Activated gamma-delta T cell (primary cell): ENCODE data around the gene CTPS1.

Source experiments
- DNase-seq: peaks from one replicate; lab custom pipeline; 2025; lab: John Stamatoyannopoulos, UW

The CTPS1 gene

GRCh38 chr1:40997096-40997495, 17.6 kb downstream of the CTPS1 start:
- DNase-seq, result no peak

- DNase-seq, result no peak
Observed at GRCh38 chr1:40998668-40999067, 19.2 kb downstream of the CTPS1 start.

- DNase-seq, result no peak
Observed at GRCh38 chr1:41003127-41003639, 23.7 kb downstream of the CTPS1 start.

GRCh38 chr1:41003640-41004220, 24.2 kb downstream of the CTPS1 start:
- DNase-seq, result peak; percentile 21

GRCh38 chr1:41005876-41006275, 26.4 kb downstream of the CTPS1 start:
- DNase-seq, result no peak

- no peak for DNase-seq
Observed at GRCh38 chr1:41006942-41007865, 27.7 kb downstream of the CTPS1 start.

GRCh38 chr1:41009466-41009865, 30.0 kb downstream of the CTPS1 start:
- no peak for DNase-seq

- no peak for DNase-seq
Observed at GRCh38 chr1:41010345-41010744, 30.8 kb downstream of the CTPS1 start.

- DNase-seq, result no peak
Observed at GRCh38 chr1:41013024-41013423, 33.5 kb downstream of the CTPS1 start.

- no peak for DNase-seq
Observed at GRCh38 chr1:41013796-41014195, 34.3 kb downstream of the CTPS1 start.

GRCh38 chr1:41014871-41015270, 35.4 kb downstream of the CTPS1 start:
- DNase-seq, result no peak

- DNase-seq, result no peak
Observed at GRCh38 chr1:41015281-41015896, 35.9 kb downstream of the CTPS1 start.

- no peak for DNase-seq
Observed at GRCh38 chr1:41015897-41016470, 36.5 kb downstream of the CTPS1 start.

- no peak for DNase-seq
Observed at GRCh38 chr1:41017141-41018017, 37.9 kb downstream of the CTPS1 start.

- no peak for DNase-seq
Observed at GRCh38 chr1:41018018-41018410, 38.5 kb downstream of the CTPS1 start.

- DNase-seq, result no peak
Observed at GRCh38 chr1:41019353-41019745, 39.9 kb downstream of the CTPS1 start.

GRCh38 chr1:41020109-41020576, 40.6 kb downstream of the CTPS1 start:
- DNase-seq, result no peak

- no peak for DNase-seq
Observed at GRCh38 chr1:41020654-41021053, 41.2 kb downstream of the CTPS1 start.

- no peak for DNase-seq
Observed at GRCh38 chr1:41021526-41022308, 42.2 kb downstream of the CTPS1 start, which contains the start of gene SLFNL1. TSS of gene SLFNL1 (minus strand) at chr1:41021725. CDS start at chr1:41020660, 1,065 bp downstream.

GRCh38 chr1:41022424-41022823, 42.9 kb downstream of the CTPS1 start:
- no peak for DNase-seq
